Spleen (tissue), 11 donors: Measurements from ENCODE around the gene TMEM132D. TPM values are rescaled to one million over a fixed set of nuclear protein-coding genes. Genes with fewer than 3 reads are reported as not detected.

ENCODE experiments used
- DNase-seq: peaks from one replicate; pipeline ENCODE4 v3.0.0-alpha.2; 2020
- H3K27ac ChIP-seq, 8 donors: fragments of 200-600 bp; sonication (generic) in 7 of 8; 1 replicate in 4 of 8; 2 replicates in 4 of 8; pipeline versions ENCODE4 v1.5.0 to v1.8.0; 2016 to 2021; ENCODE audit warnings: inconsistent platforms in 4 of 8, mild to moderate bottlenecking in 4 of 8, moderate library complexity in 1 of 8
- H3K27me3 ChIP-seq, 7 donors: fragments of 200-600 bp; sonication (generic) in 6 of 7; replicated peaks in 1 of 7; 1 replicate in 4 of 7; 2 replicates in 3 of 7; pipeline versions ENCODE4 v1.5.0 to v1.8.0; 2016 to 2021; ENCODE audit warnings: inconsistent platforms in 3 of 7, mild to moderate bottlenecking in 1 of 7
- H3K36me3 ChIP-seq, 6 donors: fragments of 200-600 bp; sonication (generic) in 5 of 6; 1 replicate in 4 of 6; 2 replicates in 2 of 6; pipeline versions ENCODE4 v1.5.0 to v1.8.0; 2016 to 2021; ENCODE audit warnings: inconsistent platforms in 2 of 6
- H3K4me1 ChIP-seq, 6 donors: fragments of 200-600 bp; sonication (generic) in 5 of 6; 1 replicate in 3 of 6; 2 replicates in 3 of 6; pipeline versions ENCODE4 v1.5.0 to v1.8.0; 2016 to 2021; ENCODE audit warnings: inconsistent platforms in 3 of 6
- H3K4me3 ChIP-seq, 8 donors: fragments of 200-600 bp; sonication (generic) in 7 of 8; 1 replicate in 4 of 8; 2 replicates in 4 of 8; pipeline versions ENCODE4 v1.5.0 to v1.8.0; 2016 to 2021; ENCODE audit warnings: inconsistent platforms in 4 of 8, mild to moderate bottlenecking in 4 of 8, moderate library complexity in 2 of 8
- H3K9me3 ChIP-seq, 8 donors: fragments of 200-600 bp; sonication (generic) in 7 of 8; 1 replicate in 4 of 8; 2 replicates in 4 of 8; pipeline versions ENCODE4 v1.5.0 to v1.8.0; 2016 to 2021; ENCODE audit warnings: inconsistent platforms in 4 of 8
- CTCF ChIP-seq, 11 experiments: fragments of 200-600 bp in 7 of 11; fragments of 450-650 bp in 4 of 11; sonication (generic) in 4 of 11; IDR thresholded peaks in 8 of 11; conservative IDR thresholded peaks in 3 of 11; 1 replicate in 7 of 11; 2 replicates in 4 of 11; pipeline versions ENCODE4 v1.4.0 to v1.8.0; 2016 to 2021; ENCODE audit warnings: antibody characterized with exemption in 11 of 11, inconsistent platforms in 4 of 11, mild to moderate bottlenecking in 1 of 11
- POLR2A ChIP-seq, 3 donors: fragments of 450-650 bp; IDR thresholded peaks; one replicate each; pipeline ENCODE4 v1.5.1; 2017; ENCODE audit warnings: antibody characterized with exemption in 3 of 3, mild to moderate bottlenecking in 1 of 3
- POLR2AphosphoS5 ChIP-seq, 3 donors: sonication (generic); formaldehyde crosslinking; IDR thresholded peaks; one replicate each; pipeline ENCODE4 v1.5.1; 2017; ENCODE audit warnings: antibody characterized with exemption in 3 of 3
- WGBS, 5 donors: extraction: QIAGEN DNeasy Blood & Tissue Kit in 3 of 5; methylation state at CpG; one replicate each; pipeline versions ENCODE4 v1.1.5 to v1.1.7; 2013 to 2018; 5-methylcytosine and 5-hydroxymethylcytosine counted together
- intact Hi-C: fragments of 100-400 bp; cut with DNase I; formaldehyde crosslinking; loops from one replicate; pipeline ENCODE4 v1.15.0; 2023; ENCODE audit warnings: low total_unique reads
- polyA plus RNA-seq, 3 donors: library from polyadenylated mRNA; stranded (reverse); fragments of 200-250 nt; gene quantifications; one replicate each; pipeline ENCODE4 v1.2.1, GENCODE V29; 2013
- total RNA-seq, 7 donors: library from RNA; depleted of rRNA in 3 of 7; stranded (reverse); fragments of >200 nt in 3 of 7; fragmentation: NEBNext Ultra II Directional in 4 of 7; extraction: Animal tissue kit (Norgen Biotek cat#: 25700) in 4 of 7; gene quantifications; one replicate each; pipeline versions ENCODE4 v1.1.0 to v1.2.1, GENCODE V29; 2016 to 2021
- donor health status: healthy with polysubstance abuse.
- donor health status: DM: no; HTN: no; CAD: no; lungs with moderate emphysema.
- donor health status: DM: no; HTN: no; CAD: no.
- donor health status: Bipolar disorder and iron deficiency.
- donor health status: healthy.
- donor health status: DM: no; HTN: no; CAD: no.
- donor health status: DM: yes; HTN: yes; CAD: no.

TMEM132D gene
- total and polyA plus RNA-seq, 10 donors, result 0.03 TPM; not detected in 9

- 67 to 84% (median 76%) methylated on average over 9 of the region's 9 CpGs for WGBS, 5 donors
- no peaks in the 10 kb centered on the region for H3K36me3 ChIP-seq
- TF ChIP-seq CTCF (IDR thresholded peaks at IDR 0.05 in 8 of 11, conservative IDR thresholded peaks at IDR 0.05 in 3 of 11) (no peak), POLR2A (IDR thresholded peaks at IDR 0.05) (no peak), POLR2AphosphoS5 (IDR thresholded peaks at IDR 0.05) (no peak)
- no peak overlapping the region for H3K27ac ChIP-seq
- H3K4me3 ChIP-seq, result no peak overlapping the region
- no peaks in the 10 kb centered on the region for H3K27me3 ChIP-seq
- peaks cover 0 to 20% (median 4%) of the 10 kb centered on the region in 8 donors for H3K9me3 ChIP-seq
- intact Hi-C loops, result no loop called here
- no peaks in the 10 kb centered on the region for H3K4me1 ChIP-seq
- DNase-seq, result no peak
These were observed 115.2 kb downstream of the TMEM132D start for GRCh38 chr12:129788506-129789084.

DNA sequence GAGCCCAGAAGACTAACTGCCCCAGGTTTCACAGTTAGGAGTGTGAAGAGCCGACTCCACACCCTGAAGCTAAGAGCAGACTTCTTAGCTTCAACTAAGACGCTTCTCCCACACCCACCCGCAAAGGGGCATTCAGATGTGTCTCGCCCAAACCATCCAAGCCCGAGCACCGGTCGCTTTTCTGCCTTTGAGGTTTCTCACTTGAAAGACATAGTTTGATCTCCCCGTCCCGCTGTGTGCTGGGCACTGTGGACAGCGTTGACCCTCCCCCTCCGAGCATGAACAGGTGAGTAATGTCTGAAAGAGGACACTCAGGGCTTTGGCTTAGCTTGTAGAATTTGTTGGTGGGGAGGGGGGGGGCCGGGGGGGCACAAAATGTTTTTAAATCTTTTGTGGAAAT, 123.8 kb downstream of the TMEM132D start:
- no peaks in the 10 kb centered on the region for H3K36me3 ChIP-seq
- WGBS, 5 donors, result 79 to 87% (median 83%) methylated on average over 11 to 12 of the region's 12 CpGs
- no peak for TF ChIP-seq CTCF (IDR thresholded peaks at IDR 0.05 in 8 of 11, conservative IDR thresholded peaks at IDR 0.05 in 3 of 11)
- no peak for TF ChIP-seq POLR2AphosphoS5 (IDR thresholded peaks at IDR 0.05)
- no peak for TF ChIP-seq POLR2A (IDR thresholded peaks at IDR 0.05)
- intact Hi-C loops, result no loop called here
- DNase-seq, result no peak
- H3K4me3 ChIP-seq, result no peak overlapping the region
- no peaks in the 10 kb centered on the region for H3K4me1 ChIP-seq
- H3K27me3 ChIP-seq, result no peaks in the 10 kb centered on the region
- peaks cover 0 to 43% (median 9%) of the 10 kb centered on the region in 8 donors for H3K9me3 ChIP-seq
- no peak overlapping the region for H3K27ac ChIP-seq

GRCh38 chr12:129779033-129779432, 124.8 kb downstream of the TMEM132D start:
- no peaks in the 10 kb centered on the region for H3K4me1 ChIP-seq
- WGBS, 5 donors, result 76 to 84% (median 79%) methylated on average over 5 of the region's 5 CpGs
- TF ChIP-seq POLR2AphosphoS5 (IDR thresholded peaks at IDR 0.05), result no peak
- no peak for TF ChIP-seq POLR2A (IDR thresholded peaks at IDR 0.05)
- no peak for TF ChIP-seq CTCF (IDR thresholded peaks at IDR 0.05 in 8 of 11, conservative IDR thresholded peaks at IDR 0.05 in 3 of 11)
- no peaks in the 10 kb centered on the region for H3K27me3 ChIP-seq
- no peak overlapping the region for H3K4me3 ChIP-seq
- no peak for DNase-seq
- H3K9me3 ChIP-seq, result peaks cover 0 to 38% (median 9%) of the 10 kb centered on the region in 8 donors
- intact Hi-C loops, result no loop called here
- no peaks in the 10 kb centered on the region for H3K36me3 ChIP-seq
- H3K27ac ChIP-seq, result no peak overlapping the region

GRCh38 chr12:129776977-129777667, 126.7 kb downstream of the TMEM132D start:
- TF ChIP-seq POLR2A (IDR thresholded peaks at IDR 0.05) (no peak), POLR2AphosphoS5 (IDR thresholded peaks at IDR 0.05) (no peak), CTCF (IDR thresholded peaks at IDR 0.05 in 8 of 11, conservative IDR thresholded peaks at IDR 0.05 in 3 of 11) (no peak)
- no peaks in the 10 kb centered on the region for H3K36me3 ChIP-seq
- H3K4me3 ChIP-seq, result no peak overlapping the region
- WGBS, 5 donors, result 71 to 83% (median 81%) methylated on average over 10 of the region's 10 CpGs
- no peak for DNase-seq
- H3K27ac ChIP-seq, result no peak overlapping the region
- H3K4me1 ChIP-seq, result no peaks in the 10 kb centered on the region
- H3K27me3 ChIP-seq, result no peaks in the 10 kb centered on the region
- H3K9me3 ChIP-seq, result peaks cover 0 to 34% (median 9%) of the 10 kb centered on the region in 8 donors
- intact Hi-C loops, result no loop called here
